HG03196 (cell line): ENCODE results near the gene GNMT.
"Not testable (repeated sequence)": the region's sequence is repeated elsewhere in the genome, so short reads cannot be mapped to it uniquely, and the experiment has no call there.

Experiments
- ATAC-seq: cut with Tn5 transposase; IDR thresholded peaks from one replicate; pipeline ENCODE4 v1.9.1; 2021; ENCODE audit not compliant: unreplicated experiment

Gene GNMT

DNA sequence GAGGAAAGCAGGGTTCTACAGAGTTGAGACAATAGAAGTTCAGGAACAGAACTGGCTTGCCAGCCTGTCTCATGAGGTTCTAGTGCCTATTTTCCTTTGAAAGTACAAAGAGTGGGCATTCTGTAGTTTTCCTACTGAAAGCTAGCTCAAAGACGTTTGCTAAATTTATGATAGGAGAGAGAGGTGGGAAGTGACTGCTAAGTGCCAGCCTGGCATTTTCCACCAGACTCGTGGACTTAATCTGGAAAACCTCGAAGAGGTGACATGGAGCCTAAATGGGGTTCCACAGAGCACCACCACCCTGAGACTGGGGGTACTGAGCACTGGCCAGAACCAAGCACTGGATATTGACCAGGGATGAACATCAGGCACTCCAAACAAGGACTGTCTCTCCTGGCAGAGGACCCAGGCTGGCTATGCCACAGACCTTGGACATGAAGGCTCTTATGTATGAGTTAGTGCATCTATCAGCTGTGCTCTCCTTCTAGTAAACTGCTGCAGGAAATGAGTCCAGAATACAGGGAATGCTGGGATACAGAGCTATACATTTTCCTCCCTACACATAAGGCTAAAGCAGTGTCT, 11.3 kb downstream of the GNMT start:
- no peak for ATAC-seq

DNA sequence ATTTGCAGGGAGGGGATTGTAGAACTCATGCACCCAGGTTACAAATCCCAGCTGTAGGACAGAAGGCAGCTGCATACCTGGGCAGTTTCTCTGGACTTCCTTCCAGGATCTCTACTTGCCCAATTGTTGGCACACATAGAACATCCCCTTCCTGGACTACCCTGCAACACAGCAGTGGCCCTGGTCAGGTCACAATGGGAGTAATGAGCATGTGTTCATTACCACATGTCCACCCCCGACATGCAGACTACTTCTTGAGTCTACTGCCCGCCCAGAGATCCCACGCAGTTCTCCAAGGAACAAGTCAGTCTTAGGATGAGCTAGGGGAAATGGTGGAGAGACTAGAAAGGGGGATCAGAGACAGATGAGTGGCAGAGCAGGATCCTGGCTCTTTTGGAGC, 13.4 kb downstream of the GNMT start:
- no peak for ATAC-seq

- no peak for ATAC-seq
Observed at GRCh38 chr6:42974919-42975505, 14.5 kb downstream of the GNMT start.

DNA sequence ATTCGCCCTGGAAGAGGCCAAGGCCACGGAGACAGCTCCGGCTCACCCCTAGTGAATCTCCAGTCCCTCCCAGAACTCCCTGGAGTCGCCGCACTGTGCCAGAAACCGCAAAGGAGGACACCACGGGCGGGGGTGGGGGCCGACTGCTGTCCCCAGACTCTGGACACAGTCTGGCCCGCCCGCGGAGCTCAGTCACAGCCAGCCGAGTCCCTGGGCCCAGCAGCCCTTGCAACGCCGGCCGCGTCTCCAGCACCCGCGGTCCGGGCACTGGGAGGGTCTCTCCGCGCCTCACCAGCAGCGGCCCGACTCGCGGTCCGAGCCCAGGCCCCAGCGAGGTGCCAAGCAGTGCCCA, 17.9 kb downstream of the GNMT start:
- peak; percentile 14 for ATAC-seq

DNA sequence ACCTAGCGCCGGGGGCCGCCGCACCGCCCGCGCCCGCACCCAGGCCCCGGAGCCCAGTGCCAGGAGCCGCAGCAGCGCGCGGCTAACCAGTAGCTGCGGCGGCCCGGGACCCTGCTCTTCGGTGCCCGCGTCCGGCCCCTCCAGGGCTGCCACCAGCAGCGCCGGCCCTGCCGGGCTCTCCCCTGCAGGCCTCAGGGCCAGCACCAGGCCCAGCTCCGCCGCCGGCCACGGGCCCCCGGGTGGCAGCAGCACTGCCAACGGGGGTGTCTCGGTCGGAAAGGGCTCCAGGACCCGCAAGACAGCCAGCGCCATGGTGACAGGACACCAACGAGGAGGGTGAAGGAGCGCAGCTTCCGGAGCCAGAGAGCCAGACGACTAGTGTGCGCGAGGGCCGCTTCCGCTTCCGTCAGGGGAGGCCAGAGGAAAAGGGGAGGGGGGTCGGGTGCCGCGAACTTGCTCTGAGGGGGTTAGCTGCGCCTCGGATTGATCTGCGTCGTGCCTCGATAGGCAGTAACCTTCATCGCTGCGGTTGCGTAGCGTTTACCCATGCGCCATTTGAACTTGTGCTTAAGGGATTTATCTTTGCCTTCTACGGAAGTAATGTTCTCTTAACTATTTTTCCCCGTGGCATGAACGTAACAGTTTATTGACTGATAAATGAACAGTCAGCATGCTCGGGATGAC, 18.4 kb downstream of the GNMT start, which contains the start of gene PEX6:
TSS of gene PEX6 (minus strand) at position 343 of the 684 bp plus-strand sequence. CDS start at position 312, 31 bp downstream.
- ATAC-seq, result peak; percentile 75

- no peak for ATAC-seq
Observed at GRCh38 chr6:42979523-42980177, 19.1 kb downstream of the GNMT start.

- no peak for ATAC-seq
Observed at GRCh38 chr6:42981836-42982235, 21.3 kb downstream of the GNMT start.

DNA sequence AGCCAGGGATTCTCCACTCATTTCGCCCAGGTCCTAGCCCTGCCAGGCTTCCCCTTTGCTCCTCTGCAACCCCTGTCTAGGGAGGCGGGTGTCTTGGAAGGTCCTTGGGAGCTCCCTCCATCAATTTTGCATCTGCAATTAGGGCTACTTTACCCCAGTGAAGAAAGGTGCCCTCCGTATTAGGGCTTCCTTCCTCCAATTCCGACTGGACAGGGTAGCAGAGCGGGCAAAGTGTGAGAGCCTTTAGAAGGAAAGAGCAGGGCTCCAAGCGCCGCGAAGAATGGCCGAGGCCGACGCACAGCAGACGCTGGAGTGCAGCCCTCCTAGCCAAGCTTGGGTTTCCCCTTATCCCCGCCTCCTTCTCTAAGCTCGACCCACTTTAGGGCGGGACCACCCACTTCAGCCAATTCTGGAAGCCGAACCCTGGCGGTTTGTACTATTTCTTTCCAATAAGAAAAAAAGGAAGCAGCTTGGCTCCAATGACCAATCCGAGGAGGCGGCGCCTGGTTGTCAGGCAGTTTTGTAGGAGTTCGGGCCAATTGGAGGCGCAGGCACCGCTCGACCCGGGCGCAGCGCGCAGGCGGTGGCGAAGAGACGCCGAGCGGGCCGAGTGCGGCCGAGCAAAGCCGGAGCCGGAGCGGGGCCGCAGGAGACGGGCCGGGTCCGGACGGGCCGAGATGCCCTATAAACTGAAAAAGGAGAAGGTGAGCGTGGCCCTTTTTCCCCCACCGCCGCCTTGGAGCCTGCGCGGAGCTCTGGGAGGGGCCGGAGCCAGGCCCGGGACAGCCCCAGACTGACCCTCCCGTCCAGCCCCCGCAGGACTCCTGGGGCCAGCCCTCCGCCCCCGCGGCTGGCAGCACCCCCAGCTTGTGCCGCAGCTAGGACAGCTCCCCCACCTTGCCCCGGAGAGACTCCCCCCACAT, 23.7 kb downstream of the GNMT start, which contains the start of gene PPP2R5D:
TSS of gene PPP2R5D (plus strand) at position 570 of the 923 bp plus-strand sequence. CDS start at position 678, 108 bp downstream.
- ATAC-seq, result peak; percentile 90

- no peak for ATAC-seq
Observed at GRCh38 chr6:42984924-42985475, 24.4 kb downstream of the GNMT start.

DNA sequence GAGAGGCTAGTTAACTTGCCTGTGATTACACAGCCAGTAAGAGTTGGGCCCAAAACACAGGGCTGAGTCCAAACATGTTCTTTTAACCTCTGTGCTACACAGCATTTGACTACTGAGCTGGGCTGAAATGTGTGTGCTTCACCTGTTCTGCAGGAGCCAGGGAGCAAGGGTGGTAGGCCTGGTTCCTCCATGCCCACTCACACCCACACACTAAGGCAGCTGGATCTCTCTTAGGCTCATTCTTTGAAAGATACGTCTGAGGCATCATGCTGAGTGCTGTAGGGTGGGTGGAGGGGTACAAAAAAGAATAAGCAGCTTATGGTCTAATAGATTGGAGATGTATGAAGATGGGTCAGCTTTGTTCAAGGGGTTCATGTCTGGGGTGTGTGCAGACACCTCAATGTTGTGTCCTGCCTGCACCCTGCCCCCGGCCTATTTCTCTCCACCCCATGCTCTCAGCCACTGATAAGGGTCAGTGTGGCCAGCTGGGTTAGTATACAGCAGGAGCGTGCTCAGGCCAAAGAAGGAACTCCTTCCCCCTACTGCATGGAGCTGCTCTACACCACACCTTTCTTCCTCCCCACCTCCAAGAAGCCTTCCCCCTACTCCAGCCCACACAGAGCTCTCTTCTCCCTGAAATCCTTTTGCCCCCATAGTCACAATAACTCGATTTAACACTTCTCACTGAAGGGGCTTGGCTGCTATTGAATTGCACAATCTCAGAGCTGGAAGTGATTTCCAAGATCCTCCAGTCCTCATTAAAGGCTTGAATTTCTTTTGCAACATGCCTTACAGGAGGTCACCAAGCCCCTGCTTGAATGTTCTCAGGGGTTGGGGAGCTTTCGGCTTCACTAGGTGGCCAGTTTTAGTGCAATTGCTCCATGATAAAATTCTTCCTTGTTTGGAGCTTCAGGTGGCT, 27.2 kb downstream of the GNMT start:
- no peak for ATAC-seq

- no peak for ATAC-seq
Observed at GRCh38 chr6:42988486-42989020, 28.0 kb downstream of the GNMT start.

GRCh38 chr6:42989923-42990322, 29.4 kb downstream of the GNMT start:
- ATAC-seq, result no peak

GRCh38 chr6:42993445-42993844, 32.9 kb downstream of the GNMT start:
- ATAC-seq, result no peak

- ATAC-seq, result no peak
Observed at GRCh38 chr6:42996513-42996912, 36.0 kb downstream of the GNMT start.

GRCh38 chr6:42998205-42998604, 37.7 kb downstream of the GNMT start:
- ATAC-seq, result not testable (repeated sequence)

DNA sequence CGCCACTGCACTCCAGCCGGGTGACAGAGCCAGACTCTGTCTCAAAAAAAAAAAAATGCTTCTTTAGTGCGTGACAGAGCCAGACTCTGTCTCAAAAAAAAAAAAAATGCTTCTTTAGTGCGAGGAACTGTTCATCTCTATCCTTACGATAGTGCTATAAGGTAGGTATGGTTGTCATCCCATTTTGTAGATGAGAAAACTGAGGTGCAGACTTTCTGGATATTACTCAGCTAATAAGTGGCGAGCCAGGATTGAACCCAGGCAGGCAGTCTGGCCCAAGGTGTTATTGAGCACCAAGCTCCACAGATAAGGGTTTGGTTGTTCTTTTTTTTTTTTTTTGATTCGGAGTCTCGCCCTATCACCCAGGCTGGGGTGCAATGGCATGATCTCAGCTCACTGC, 41.3 kb downstream of the GNMT start:
- no peak for ATAC-seq

DNA sequence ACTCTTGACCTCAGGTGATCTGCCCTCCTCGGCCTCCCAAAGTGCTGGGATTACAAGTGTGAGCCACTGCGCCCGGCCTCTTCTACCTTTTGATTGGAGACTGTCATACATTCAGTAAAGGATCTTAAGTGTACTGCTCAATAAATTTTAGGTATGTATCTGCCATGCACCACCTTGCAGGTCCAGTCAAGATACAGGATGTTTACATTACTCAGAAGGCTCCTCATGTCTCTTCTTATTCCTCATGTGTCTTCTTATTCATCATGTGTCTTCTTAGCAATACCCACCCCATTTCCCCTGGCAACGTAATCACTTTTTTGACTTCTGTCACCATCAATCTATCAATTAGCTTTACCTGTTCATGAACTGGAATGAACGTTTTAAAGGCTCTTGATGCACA, 45.3 kb downstream of the GNMT start:
- no peak for ATAC-seq

- no peak for ATAC-seq
Observed at GRCh38 chr6:43006251-43006650, 45.7 kb downstream of the GNMT start.

GRCh38 chr6:43007126-43007525, 46.6 kb downstream of the GNMT start:
- no peak for ATAC-seq
